SK-N-MC (cell line): ENCODE measurements around the gene PATL2.
"Not testable (repeated sequence)": the region's sequence is repeated elsewhere in the genome, so short reads cannot be mapped to it uniquely, and the experiment has no call there.

Experiments
- DNase-seq: peaks from one replicate; pipeline ENCODE4 v3.0.0-alpha.2; 2011; ENCODE audit warnings: low read depth, low spot score
- H3K27ac ChIP-seq: fragments of 200-600 bp; sonication (generic); 2 replicates; pipeline ENCODE4 v1.5.1; 2016; ENCODE audit warnings: mixed run types
- H3K36me3 ChIP-seq: fragments of 200-600 bp; sonication (generic); 2 replicates; pipeline ENCODE4 v1.6.1; 2017; ENCODE audit warnings: antibody characterized with exemption, low read length, mixed read lengths; ENCODE audit not compliant: insufficient read depth
- H3K4me3 ChIP-seq: fragments of 200-600 bp; sonication (generic); 2 replicates; pipeline ENCODE4 v1.5.1; 2016
- H3K9ac ChIP-seq: fragments of 200-600 bp; sonication (generic); 2 replicates; pipeline ENCODE4 v1.8.0; 2017; ENCODE audit warnings: mixed run types, mixed read lengths; ENCODE audit not compliant: insufficient read length
- H3K9me3 ChIP-seq: fragments of 200-600 bp; sonication (generic); 2 replicates; pipeline ENCODE4 v1.6.1; 2017; ENCODE audit warnings: low read depth, mild to moderate bottlenecking, antibody characterized with exemption, low read length, moderate library complexity, mixed read lengths
- EZH2 ChIP-seq: fragments of 200-600 bp; sonication (generic); IDR thresholded peaks from one replicate; pipeline ENCODE4 v1.6.1; 2017; ENCODE audit warnings: antibody characterized with exemption
- FOXP2 ChIP-seq: optimal IDR thresholded peaks from 2 replicates; pipeline ENCODE3; 2011; ENCODE audit warnings: mild to moderate bottlenecking, moderate library complexity; ENCODE audit not compliant: insufficient read depth; ENCODE audit errors: extremely low read length, control extremely low read depth
- POLR2AphosphoS5 ChIP-seq: IDR thresholded peaks from 2 replicates; pipeline ENCODE4 v1.6.1; 2012; ENCODE audit warnings: mild to moderate bottlenecking, low read depth, low read length, borderline replicate concordance

The PATL2 gene

DNA sequence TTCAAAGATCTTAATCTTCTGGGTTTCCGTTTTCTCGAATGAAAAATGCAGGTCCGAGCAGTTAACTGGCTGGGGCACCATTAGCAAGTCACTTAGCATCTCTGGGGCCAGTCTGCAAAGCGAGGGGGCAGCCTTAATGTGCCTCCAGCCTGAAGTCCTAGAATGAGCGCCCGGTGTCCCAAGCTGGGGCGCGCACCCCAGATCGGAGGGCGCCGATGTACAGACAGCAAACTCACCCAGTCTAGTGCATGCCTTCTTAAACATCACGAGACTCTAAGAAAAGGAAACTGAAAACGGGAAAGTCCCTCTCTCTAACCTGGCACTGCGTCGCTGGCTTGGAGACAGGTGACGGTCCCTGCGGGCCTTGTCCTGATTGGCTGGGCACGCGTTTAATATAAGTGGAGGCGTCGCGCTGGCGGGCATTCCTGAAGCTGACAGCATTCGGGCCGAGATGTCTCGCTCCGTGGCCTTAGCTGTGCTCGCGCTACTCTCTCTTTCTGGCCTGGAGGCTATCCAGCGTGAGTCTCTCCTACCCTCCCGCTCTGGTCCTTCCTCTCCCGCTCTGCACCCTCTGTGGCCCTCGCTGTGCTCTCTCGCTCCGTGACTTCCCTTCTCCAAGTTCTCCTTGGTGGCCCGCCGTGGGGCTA lies at the start of gene PATL2, which contains the start of gene B2M:
PATL2 (minus strand) TSS at position 228 of the 647 bp plus-strand sequence. CDS start 34,833 bp downstream, outside the sequence.
B2M (plus strand) TSS at position 422 of the 647 bp plus-strand sequence; CDS start at position 452, 30 bp downstream.
- TF ChIP-seq FOXP2 (no peak), POLR2AphosphoS5 (peak; percentile 100)
- H3K27ac ChIP-seq: peak within 1 kb of the TSS; percentile 80
- H3K4me3 ChIP-seq: peak within 1 kb of the TSS; percentile 95
- no peaks in the 10 kb centered on the region for H3K9me3 ChIP-seq
- peaks cover 16% of the 10 kb centered on the region for H3K36me3 ChIP-seq
- H3K9ac ChIP-seq: peak within 1 kb of the TSS; percentile 91
- peak; percentile 92 for DNase-seq

DNA sequence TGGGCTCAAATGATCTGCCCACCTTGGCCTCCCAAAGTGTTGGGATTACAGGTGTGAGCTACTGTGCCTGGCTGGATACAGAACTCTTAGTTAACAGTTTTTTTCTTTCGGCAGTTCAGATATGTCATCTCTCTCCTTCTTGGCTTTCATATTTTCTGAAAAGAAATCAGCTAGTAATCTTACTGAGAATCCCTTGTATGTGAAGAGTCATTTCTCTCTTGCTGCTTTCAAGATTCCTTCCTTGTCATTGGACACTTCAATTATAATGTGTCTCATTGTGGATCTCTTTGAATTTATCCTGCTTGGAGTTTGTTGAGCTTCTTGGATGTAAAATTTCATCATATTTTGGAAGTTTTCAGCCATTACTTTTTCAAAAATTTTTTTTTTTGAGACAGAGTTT lies 42.2 kb upstream of the PATL2 start:
- Histone ChIP-seq H3K27ac (no peak overlapping the region), H3K9me3 (no peaks in the 10 kb centered on the region), H3K4me3 (no peak overlapping the region), H3K36me3 (no peaks in the 10 kb centered on the region), H3K9ac (no peak overlapping the region)
- TF ChIP-seq FOXP2 (no peak), EZH2 (no peak), POLR2AphosphoS5 (no peak)
- no peak for DNase-seq

DNA sequence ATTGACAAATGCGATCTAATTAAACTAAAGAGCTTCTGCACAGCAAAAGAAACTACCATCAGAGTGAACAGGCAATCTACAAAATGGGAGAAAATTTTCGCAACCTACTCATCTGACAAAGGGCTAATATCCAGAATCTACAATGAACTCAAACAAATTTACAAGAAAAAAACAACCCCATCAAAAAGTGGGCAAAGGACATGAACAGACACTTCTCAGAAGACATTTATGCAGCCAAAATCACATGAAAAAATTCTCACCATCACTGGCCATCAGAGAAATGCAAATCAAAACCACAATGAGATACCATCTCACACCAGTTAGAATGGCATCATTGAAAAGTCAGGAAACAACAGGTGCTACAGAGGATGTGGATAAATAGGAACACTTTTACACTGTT lies 32.3 kb upstream of the PATL2 start:
- H3K36me3 ChIP-seq, DNase-seq, H3K4me3 ChIP-seq, H3K27ac ChIP-seq, H3K9ac ChIP-seq, H3K9me3 ChIP-seq: not testable (repeated sequence)

DNA sequence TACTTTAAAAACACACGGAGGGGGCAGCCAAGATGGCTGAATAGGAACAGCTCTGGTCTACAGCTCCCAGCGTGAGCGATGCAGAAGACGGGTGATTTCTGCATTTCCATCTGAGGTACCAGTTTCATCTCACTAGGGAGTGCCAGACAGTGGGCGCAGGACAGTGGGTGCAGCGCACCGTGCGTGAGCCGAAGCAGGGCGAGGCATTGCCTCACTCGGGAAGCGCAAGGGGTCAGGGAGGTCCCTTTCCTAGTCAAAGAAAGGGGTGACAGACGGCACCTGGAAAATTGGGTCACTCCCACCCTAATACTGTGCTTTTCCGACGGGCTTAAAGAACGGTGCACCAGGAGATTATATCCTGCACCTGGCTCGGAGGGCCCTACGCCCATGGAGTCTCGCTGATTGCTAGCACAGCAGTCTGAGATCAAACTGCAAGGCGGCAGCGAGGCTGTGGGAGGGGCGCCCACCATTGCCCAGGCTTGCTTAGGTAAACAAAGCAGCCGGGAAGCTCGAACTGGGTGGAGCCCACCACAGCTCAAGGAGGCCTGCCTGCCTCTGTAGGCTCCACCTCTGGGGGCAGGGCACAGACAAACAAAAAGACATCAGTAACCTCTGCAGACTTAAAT lies 28.2 kb upstream of the PATL2 start:
- not testable (repeated sequence) for H3K9ac ChIP-seq, H3K4me3 ChIP-seq, H3K36me3 ChIP-seq, H3K9me3 ChIP-seq, H3K27ac ChIP-seq, DNase-seq

DNA sequence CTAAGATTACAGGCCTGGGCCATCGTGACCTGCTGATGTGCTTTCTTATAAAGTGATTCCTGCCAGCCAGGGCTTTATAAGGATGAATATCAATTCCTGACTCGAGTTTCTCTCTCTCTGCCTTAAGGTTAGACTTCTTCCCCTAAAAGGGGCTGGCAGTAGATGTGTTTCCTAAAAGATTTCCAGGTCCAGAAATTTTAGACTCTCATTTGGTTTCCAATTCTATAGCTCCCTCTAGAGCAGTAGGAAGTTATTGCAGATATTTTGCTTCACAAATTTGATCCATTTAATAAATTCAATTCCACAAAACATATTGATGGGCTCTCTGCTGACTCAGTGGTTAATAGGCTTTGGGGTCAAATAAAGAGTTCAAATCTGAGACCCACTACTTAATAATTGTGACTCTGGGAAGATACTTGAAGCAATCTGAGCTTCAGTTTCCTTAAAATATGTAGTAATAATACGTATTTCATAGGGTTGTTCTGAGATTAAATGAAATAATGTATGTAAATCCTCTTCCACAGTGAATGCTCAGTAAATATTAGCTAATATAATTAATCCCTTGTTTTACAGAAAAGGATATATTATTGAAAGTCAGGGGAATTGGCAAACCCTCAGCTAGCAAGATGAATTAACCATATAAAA lies 27.3 kb upstream of the PATL2 start:
- Histone ChIP-seq H3K36me3 (no peaks in the 10 kb centered on the region), H3K4me3 (no peak overlapping the region), H3K27ac (no peak overlapping the region), H3K9me3 (no peaks in the 10 kb centered on the region), H3K9ac (no peak overlapping the region)
- peak; percentile 44 for DNase-seq
- no peak for TF ChIP-seq POLR2AphosphoS5
- no peak for TF ChIP-seq EZH2
- no peak for TF ChIP-seq FOXP2

DNA sequence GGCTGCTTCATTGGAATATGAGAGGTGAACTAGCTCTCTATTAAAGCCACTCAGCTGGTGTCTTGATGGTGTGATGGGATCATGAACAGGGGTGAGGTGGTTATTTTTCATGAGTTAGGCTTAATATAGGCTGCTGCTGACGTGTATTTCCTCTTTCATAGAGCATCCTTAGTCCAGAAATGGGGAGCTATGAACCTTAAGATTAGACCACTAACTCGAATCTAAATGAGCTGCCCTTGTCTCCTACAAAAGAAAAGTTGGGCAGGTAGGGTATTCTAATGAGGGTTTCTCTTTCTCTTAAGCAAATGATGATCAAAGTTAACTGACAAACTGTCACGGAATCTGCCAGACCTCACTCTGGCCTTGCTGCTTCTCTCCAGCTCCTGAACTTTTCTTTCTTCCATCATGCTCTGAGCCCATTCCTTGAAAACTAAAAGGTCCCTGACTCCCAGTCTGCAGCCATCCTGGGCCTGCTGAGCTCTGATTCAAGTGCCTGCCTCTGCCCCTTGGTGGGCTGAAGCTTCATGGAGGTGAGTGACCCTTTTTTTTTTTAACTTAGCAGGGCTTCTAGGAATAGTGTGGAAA lies 25.1 kb upstream of the PATL2 start, which contains the start of gene TRIM69:
TRIM69 (plus strand) TSS at position 348 of the 585 bp plus-strand sequence; CDS start at position 525, 177 bp downstream.
- no peak within 1 kb of the TSS for H3K27ac ChIP-seq
- no peak for DNase-seq
- no peak for TF ChIP-seq EZH2
- no peak for TF ChIP-seq FOXP2
- no peak for TF ChIP-seq POLR2AphosphoS5
- no peak within 1 kb of the TSS for H3K4me3 ChIP-seq
- H3K9ac ChIP-seq: no peak within 1 kb of the TSS
- H3K36me3 ChIP-seq: peaks cover 4% of the 10 kb centered on the region; the same call in 1 of the 2 replicates
- no peaks in the 10 kb centered on the region for H3K9me3 ChIP-seq

DNA sequence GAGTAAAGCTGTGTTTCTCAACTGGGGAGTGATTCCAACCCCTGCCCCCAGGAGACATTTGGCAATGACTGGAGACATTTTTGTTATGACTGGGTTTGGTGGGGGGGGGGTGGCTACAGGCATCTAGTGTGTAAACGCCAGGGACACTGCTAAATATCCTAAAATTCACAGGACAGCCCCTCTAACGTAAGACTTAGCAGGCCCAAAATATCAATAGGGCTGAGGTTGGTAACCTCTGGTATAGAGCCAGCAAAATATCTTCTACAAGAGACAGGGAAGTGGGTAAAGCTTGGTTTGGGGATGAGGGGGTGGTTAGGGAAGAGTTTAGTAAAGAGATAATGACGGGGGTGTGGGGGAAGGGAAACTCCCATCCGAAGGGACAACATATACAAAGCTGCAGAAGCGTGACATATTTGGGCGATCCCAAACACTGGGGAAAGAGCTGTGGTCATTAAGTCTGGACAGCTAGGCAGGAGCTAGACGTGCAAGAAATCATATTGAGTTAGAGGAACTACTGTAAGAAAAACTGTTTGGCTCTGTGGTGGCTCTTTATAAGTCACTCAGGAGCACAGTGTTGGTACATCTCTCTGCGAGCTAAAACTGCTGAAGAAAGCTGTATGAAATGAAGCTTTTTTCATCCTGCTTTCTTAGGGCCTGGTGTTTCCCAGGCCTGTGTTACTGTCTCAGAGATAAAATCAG lies 24.5 kb upstream of the PATL2 start:
- DNase-seq: no peak
- peaks cover 5% of the 10 kb centered on the region; the same call in 1 of the 2 replicates for H3K36me3 ChIP-seq
- no peak overlapping the region for H3K4me3 ChIP-seq

DNA sequence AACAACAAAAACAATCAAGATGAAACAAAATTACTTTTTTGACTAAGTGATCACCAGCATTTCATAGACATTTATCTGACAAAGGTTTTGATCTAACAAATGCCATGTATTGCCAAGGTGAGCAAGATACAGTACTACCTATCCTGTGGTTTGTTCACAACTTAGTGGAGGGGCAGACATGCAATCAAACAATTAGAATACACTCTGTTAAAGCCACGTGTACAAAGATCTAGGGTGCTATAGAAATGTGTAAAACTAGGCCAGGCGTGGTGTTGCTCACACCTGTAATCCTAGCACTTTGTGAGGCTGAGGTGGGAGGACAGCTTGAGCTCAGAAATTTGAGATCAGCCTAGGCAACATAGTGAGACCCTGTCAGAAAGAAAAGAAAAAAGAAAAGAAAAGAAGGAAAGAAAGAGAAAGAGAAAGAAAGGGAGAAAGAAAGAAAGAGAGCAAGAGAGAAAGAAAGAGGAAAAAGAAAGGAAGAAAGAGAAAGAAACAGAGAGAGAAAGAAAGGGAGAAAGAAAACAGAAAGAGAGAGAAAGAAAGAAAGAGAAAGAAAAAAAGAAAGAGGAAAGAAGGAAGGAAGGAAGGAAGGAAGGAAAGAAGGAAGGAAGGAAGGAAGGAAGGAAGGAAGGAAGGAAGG lies 23.8 kb upstream of the PATL2 start:
- H3K9me3 ChIP-seq: no peaks in the 10 kb centered on the region
- no peak for DNase-seq
- no peak for TF ChIP-seq FOXP2
- no peak for TF ChIP-seq POLR2AphosphoS5
- TF ChIP-seq EZH2: no peak
- H3K36me3 ChIP-seq: peaks cover 5% of the 10 kb centered on the region; the same call in 1 of the 2 replicates
- no peak overlapping the region for H3K9ac ChIP-seq
- H3K27ac ChIP-seq: no peak overlapping the region
- no peak overlapping the region for H3K4me3 ChIP-seq

More for the DNA sequence above, 24.5 kb upstream of the PATL2 start:
- TF ChIP-seq EZH2: no peak
- no peak for TF ChIP-seq FOXP2
- TF ChIP-seq POLR2AphosphoS5: no peak
- no peak overlapping the region for H3K9ac ChIP-seq
- no peaks in the 10 kb centered on the region for H3K9me3 ChIP-seq
- H3K27ac ChIP-seq: no peak overlapping the region
